Measurements from ENCODE around the gene MAT2B.

Gene MAT2B

GRCh38 chr5:163563112-163563511 is 57.7 kb downstream of the MAT2B start:
- no peak for DNase-seq

GRCh38 chr5:163563880-163564279 is 58.5 kb downstream of the MAT2B start:
- DNase-seq, result no peak

- peak; percentile 36 for DNase-seq
Measured at GRCh38 chr5:163564321-163564938, 59.0 kb downstream of the MAT2B start.

- no peak for DNase-seq
Measured at GRCh38 chr5:163565492-163565891, 60.1 kb downstream of the MAT2B start.

GRCh38 chr5:163565931-163566608 is 60.7 kb downstream of the MAT2B start:
- peak; percentile 26 for DNase-seq

GRCh38 chr5:163566678-163567077 is 61.3 kb downstream of the MAT2B start:
- no peak for DNase-seq

GRCh38 chr5:163567811-163568210 is 62.4 kb downstream of the MAT2B start:
- DNase-seq, result no peak

Measured in NCI-H146 (cell line).